GM18873 (cell line): Measurements from ENCODE around the gene ARPC1B.
"Not testable (repeated sequence)": the region's sequence is repeated elsewhere in the genome, so short reads cannot be mapped to it uniquely, and the experiment has no call there.

Source experiments
- ATAC-seq: cut with Tn5 transposase; IDR thresholded peaks from one replicate; pipeline ENCODE4 v1.9.1; 2021; ENCODE audit warnings: mild to moderate bottlenecking, moderate library complexity, moderate number of reproducible peaks; ENCODE audit not compliant: unreplicated experiment, low FRiP score

Gene ARPC1B

GRCh38 chr7:99366646-99367045 lies 7.9 kb upstream of the ARPC1B start:
- no peak for ATAC-seq

- no peak for ATAC-seq
Observed at GRCh38 chr7:99368750-99369389, 5.7 kb upstream of the ARPC1B start.

GRCh38 chr7:99369767-99370391 lies 4.7 kb upstream of the ARPC1B start:
- no peak for ATAC-seq

- ATAC-seq, result no peak
Observed at GRCh38 chr7:99371376-99371920, 3.1 kb upstream of the ARPC1B start.

GRCh38 chr7:99372275-99373090 lies 2.0 kb upstream of the ARPC1B start:
- no peak for ATAC-seq

GRCh38 chr7:99373091-99374066 lies 1.2 kb upstream of the ARPC1B start:
- ATAC-seq, result no peak

GRCh38 chr7:99375070-99375807 lies 709 bp downstream of the ARPC1B start:
- peak; percentile 33 for ATAC-seq

GRCh38 chr7:99379043-99379577 lies 4.6 kb downstream of the ARPC1B start:
- no peak for ATAC-seq

- not testable (repeated sequence) for ATAC-seq
Observed at GRCh38 chr7:99379693-99380031, 5.1 kb downstream of the ARPC1B start.

- ATAC-seq, result peak; percentile 32
Observed at GRCh38 chr7:99380032-99380822, 5.7 kb downstream of the ARPC1B start.

GRCh38 chr7:99380823-99381663 lies 6.5 kb downstream of the ARPC1B start:
- ATAC-seq, result peak; percentile 75

- ATAC-seq, result no peak
Observed at GRCh38 chr7:99381664-99382075, 7.1 kb downstream of the ARPC1B start.

- ATAC-seq, result no peak
Observed at GRCh38 chr7:99383203-99383602, 8.7 kb downstream of the ARPC1B start.

GRCh38 chr7:99383791-99384370 lies 9.4 kb downstream of the ARPC1B start:
- no peak for ATAC-seq

GRCh38 chr7:99384523-99384922 lies 10.0 kb downstream of the ARPC1B start:
- ATAC-seq, result no peak

- no peak for ATAC-seq
Observed at GRCh38 chr7:99385564-99385963, 11.0 kb downstream of the ARPC1B start.

- no peak for ATAC-seq
Observed at GRCh38 chr7:99386584-99387238, 12.2 kb downstream of the ARPC1B start.
